ENCODE data around the gene ME3.

Gene ME3

GRCh38 chr11:86510097-86510496 lies 162.3 kb downstream of the ME3 start:
- no peak for DNase-seq

- no peak for DNase-seq
Measured at GRCh38 chr11:86509588-86509974, 162.8 kb downstream of the ME3 start.

GRCh38 chr11:86508604-86509587 lies 163.5 kb downstream of the ME3 start:
- no peak for DNase-seq

- no peak for DNase-seq
Measured at GRCh38 chr11:86507249-86507845, 165.1 kb downstream of the ME3 start.

GRCh38 chr11:86506235-86506634 lies 166.2 kb downstream of the ME3 start:
- DNase-seq: no peak

- no peak for DNase-seq
Measured at GRCh38 chr11:86503131-86503530, 169.3 kb downstream of the ME3 start.

- DNase-seq: no peak
Measured at GRCh38 chr11:86502137-86502642, 170.2 kb downstream of the ME3 start.

- no peak for DNase-seq
Measured at GRCh38 chr11:86500500-86501140, 171.8 kb downstream of the ME3 start.

- no peak for DNase-seq
Measured at GRCh38 chr11:86499723-86500129, 172.7 kb downstream of the ME3 start.

GRCh38 chr11:86497836-86498235 lies 174.6 kb downstream of the ME3 start:
- DNase-seq: no peak

GRCh38 chr11:86497310-86497709 lies 175.1 kb downstream of the ME3 start:
- DNase-seq: no peak

GRCh38 chr11:86495351-86495750 lies 177.1 kb downstream of the ME3 start:
- DNase-seq: no peak

- DNase-seq: no peak
Measured at GRCh38 chr11:86492370-86493010, 179.9 kb downstream of the ME3 start.

- no peak for DNase-seq
Measured at GRCh38 chr11:86491027-86491426, 181.4 kb downstream of the ME3 start.

- no peak for DNase-seq
Measured at GRCh38 chr11:86490582-86490981, 181.8 kb downstream of the ME3 start.

- no peak for DNase-seq
Measured at GRCh38 chr11:86489442-86489841, 183.0 kb downstream of the ME3 start.

- DNase-seq: no peak
Measured at GRCh38 chr11:86488553-86488952, 183.9 kb downstream of the ME3 start.

- no peak for DNase-seq
Measured at GRCh38 chr11:86487671-86488070, 184.7 kb downstream of the ME3 start.

GRCh38 chr11:86486261-86487030 lies 186.0 kb downstream of the ME3 start:
- peak; percentile 7 for DNase-seq

GRCh38 chr11:86484795-86485166 lies 187.6 kb downstream of the ME3 start:
- DNase-seq: no peak

- DNase-seq: no peak
Measured at GRCh38 chr11:86483940-86484794, 188.2 kb downstream of the ME3 start.

All from stimulated activated CD4-positive, alpha-beta T cell treated with anti-CD3 and anti-CD28 coated beads, Interleukin-15, amount 100 ng/mL, for 24 hours (primary cell).